SK-N-MC (cell line): ENCODE data around the gene ZNHIT6.

Experiments
- DNase-seq: peaks from one replicate; pipeline ENCODE4 v3.0.0-alpha.2; 2011; ENCODE audit warnings: low read depth, low spot score
- H3K27ac ChIP-seq: fragments of 200-600 bp; sonication (generic); 2 replicates; pipeline ENCODE4 v1.5.1; 2016; ENCODE audit warnings: mixed run types
- H3K36me3 ChIP-seq: fragments of 200-600 bp; sonication (generic); 2 replicates; pipeline ENCODE4 v1.6.1; 2017; ENCODE audit warnings: antibody characterized with exemption, low read length, mixed read lengths; ENCODE audit not compliant: insufficient read depth
- H3K4me3 ChIP-seq: fragments of 200-600 bp; sonication (generic); 2 replicates; pipeline ENCODE4 v1.5.1; 2016
- H3K9ac ChIP-seq: fragments of 200-600 bp; sonication (generic); 2 replicates; pipeline ENCODE4 v1.8.0; 2017; ENCODE audit warnings: mixed run types, mixed read lengths; ENCODE audit not compliant: insufficient read length
- H3K9me3 ChIP-seq: fragments of 200-600 bp; sonication (generic); 2 replicates; pipeline ENCODE4 v1.6.1; 2017; ENCODE audit warnings: low read depth, mild to moderate bottlenecking, antibody characterized with exemption, low read length, moderate library complexity, mixed read lengths
- EZH2 ChIP-seq: fragments of 200-600 bp; sonication (generic); IDR thresholded peaks from one replicate; pipeline ENCODE4 v1.6.1; 2017; ENCODE audit warnings: antibody characterized with exemption
- FOXP2 ChIP-seq: optimal IDR thresholded peaks from 2 replicates; pipeline ENCODE3; 2011; ENCODE audit warnings: mild to moderate bottlenecking, moderate library complexity; ENCODE audit not compliant: insufficient read depth; ENCODE audit errors: extremely low read length, control extremely low read depth
- POLR2AphosphoS5 ChIP-seq: IDR thresholded peaks from 2 replicates; pipeline ENCODE4 v1.6.1; 2012; ENCODE audit warnings: mild to moderate bottlenecking, low read depth, low read length, borderline replicate concordance

The ZNHIT6 gene

DNA sequence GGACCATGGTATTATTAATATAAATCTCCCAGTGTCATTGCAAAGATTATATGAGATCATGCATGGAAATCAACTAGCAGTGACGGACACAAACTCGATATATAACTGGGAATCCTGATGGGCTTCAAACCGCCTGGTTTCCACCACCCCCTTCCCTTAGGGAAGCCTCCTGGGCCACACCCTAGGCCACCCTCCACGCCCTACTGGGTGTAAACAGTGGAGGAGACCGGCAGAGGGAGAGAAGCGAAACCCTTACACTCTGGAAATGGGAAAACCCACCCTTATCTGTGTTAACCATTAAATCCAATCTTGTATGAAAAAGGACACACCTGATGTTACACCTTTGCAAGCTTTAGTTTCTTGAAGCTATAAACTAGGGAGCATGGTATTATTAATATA, 595 bp upstream of the ZNHIT6 start:
- DNase-seq: no peak
- Histone ChIP-seq H3K9ac (peak overlapping the region; percentile 87), H3K4me3 (peak overlapping the region; percentile 85), H3K27ac (peak overlapping the region; percentile 72), H3K36me3 (peaks cover 23% of the 10 kb centered on the region), H3K9me3 (no peaks in the 10 kb centered on the region)
- TF ChIP-seq FOXP2 (no peak), EZH2 (no peak), POLR2AphosphoS5 (no peak)

GRCh38 chr1:85707267-85707989, 805 bp downstream of the ZNHIT6 start:
- DNase-seq: no peak

DNA sequence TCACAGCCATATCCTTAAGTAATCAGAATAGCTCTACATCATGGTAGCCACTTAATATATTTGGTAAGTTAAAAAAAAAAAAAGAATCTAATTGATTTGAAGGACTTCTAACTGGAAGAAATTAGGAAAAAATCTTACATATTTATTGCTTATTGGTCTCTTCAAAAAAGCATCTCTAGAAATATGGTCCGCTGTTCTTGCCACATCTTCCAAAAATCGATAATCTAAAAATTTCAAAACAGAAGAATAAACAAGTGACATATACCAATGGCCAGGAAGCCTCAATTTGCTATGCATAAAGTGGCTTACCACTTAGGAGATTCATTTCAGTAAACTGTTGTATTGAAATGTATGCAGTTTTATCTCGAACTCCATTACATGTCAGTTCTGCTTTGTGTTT, 2.3 kb downstream of the ZNHIT6 start:
- DNase-seq: no peak
- Histone ChIP-seq H3K36me3 (peaks cover 52% of the 10 kb centered on the region), H3K27ac (no peak overlapping the region), H3K4me3 (no peak overlapping the region), H3K9ac (no peak overlapping the region), H3K9me3 (no peaks in the 10 kb centered on the region)
- TF ChIP-seq EZH2 (no peak), FOXP2 (no peak), POLR2AphosphoS5 (no peak)

More at GRCh38 chr1:85707267-85707989, 805 bp downstream of the ZNHIT6 start:
- peak overlapping the region; percentile 85 for H3K4me3 ChIP-seq
- peaks cover 37% of the 10 kb centered on the region for H3K36me3 ChIP-seq
- no peaks in the 10 kb centered on the region for H3K9me3 ChIP-seq
- no peak overlapping the region for H3K27ac ChIP-seq
- TF ChIP-seq FOXP2 (no peak), POLR2AphosphoS5 (no peak), EZH2 (no peak)
- peak overlapping the region; percentile 87 for H3K9ac ChIP-seq

GRCh38 chr1:85700422-85700821, 7.8 kb downstream of the ZNHIT6 start:
- H3K27ac ChIP-seq: peak overlapping the region; percentile 79
- H3K9ac ChIP-seq: no peak overlapping the region
- H3K4me3 ChIP-seq: no peak overlapping the region
- no peaks in the 10 kb centered on the region for H3K9me3 ChIP-seq
- peaks cover 77% of the 10 kb centered on the region for H3K36me3 ChIP-seq
- TF ChIP-seq POLR2AphosphoS5 (no peak), EZH2 (no peak), FOXP2 (no peak)
- peak; percentile 47 for DNase-seq

DNA sequence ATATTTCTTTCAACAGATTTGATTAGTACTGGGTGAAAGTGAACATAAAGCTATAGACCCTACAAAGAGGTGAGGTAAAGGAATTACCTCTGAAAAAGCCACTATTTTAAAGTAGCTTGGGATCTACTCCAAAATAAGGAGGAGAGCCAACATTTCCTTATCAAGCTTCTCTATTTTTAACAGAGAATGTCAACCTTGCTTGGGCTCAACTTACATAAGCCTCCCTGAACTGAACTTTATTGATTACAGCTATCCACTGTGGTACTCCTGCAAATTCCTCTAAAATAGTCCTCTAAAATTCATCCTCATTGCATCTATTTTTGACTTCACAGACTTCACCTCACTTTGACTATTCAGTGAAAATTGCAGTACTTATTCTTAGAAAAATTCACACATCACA, 10.3 kb downstream of the ZNHIT6 start:
- no peaks in the 10 kb centered on the region for H3K9me3 ChIP-seq
- TF ChIP-seq FOXP2 (no peak), EZH2 (no peak), POLR2AphosphoS5 (no peak)
- no peak overlapping the region for H3K27ac ChIP-seq
- H3K9ac ChIP-seq: no peak overlapping the region
- DNase-seq: no peak
- peaks cover 63% of the 10 kb centered on the region for H3K36me3 ChIP-seq
- H3K4me3 ChIP-seq: no peak overlapping the region

DNA sequence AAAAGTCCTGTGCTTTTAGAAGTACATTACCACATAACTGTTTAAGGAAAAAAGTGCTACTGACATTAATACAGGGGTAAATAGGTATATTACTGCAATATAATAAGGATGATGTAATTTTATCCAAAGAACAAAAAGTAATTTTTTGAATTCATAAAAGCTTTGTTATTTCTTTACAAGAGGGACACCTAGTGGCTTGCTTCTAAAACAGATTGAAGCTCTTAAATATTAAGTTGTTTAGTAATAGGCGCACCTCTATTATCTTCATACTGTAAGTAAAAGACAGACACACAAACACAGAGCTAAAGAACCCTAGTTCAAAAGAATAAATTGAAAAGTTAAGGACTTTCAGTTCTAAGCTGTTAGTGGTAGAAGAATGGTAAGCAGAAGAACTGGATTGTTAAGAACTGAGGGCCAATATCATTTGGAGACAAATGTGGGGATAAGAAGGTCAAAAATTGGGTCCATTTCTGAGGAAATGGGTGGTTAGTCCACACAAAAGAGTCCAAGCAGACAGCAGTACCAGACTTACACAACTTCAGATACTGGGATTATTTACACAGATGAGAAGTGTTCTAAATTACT, 15.4 kb downstream of the ZNHIT6 start:
- DNase-seq: no peak
- no peak overlapping the region for H3K27ac ChIP-seq

DNA sequence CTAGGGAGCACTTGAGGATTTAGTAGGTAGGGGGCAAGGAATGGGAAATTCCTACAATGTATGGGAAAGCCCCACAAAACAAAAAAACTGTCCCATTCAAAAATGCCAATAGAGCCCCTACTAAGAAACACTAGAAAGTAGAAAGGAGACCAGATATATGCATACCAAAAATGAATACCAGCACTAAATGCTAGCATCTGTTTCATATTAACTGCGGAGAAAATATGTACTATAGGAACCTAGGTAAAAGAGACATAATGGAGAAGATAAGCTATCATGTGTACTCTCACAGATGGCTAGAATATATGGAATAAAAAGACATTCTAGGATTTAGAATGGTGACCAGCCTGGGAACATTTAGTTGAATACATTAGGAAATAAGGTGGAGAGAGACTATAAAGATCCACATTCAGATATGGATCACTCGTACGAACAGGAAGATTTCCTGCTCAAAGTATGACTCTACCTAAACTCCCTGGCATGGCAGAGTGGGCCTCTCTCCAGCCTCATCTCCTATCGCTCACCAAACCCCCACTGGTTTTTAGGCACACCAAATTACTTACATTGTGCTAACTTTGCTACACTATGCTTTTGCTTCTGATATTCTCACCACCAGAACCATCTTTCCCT, 18.3 kb downstream of the ZNHIT6 start:
- no peaks in the 10 kb centered on the region for H3K9me3 ChIP-seq
- peaks cover 44% of the 10 kb centered on the region for H3K36me3 ChIP-seq
- TF ChIP-seq EZH2: no peak
- no peak for TF ChIP-seq FOXP2
- TF ChIP-seq POLR2AphosphoS5: no peak
- no peak for DNase-seq
- no peak overlapping the region for H3K9ac ChIP-seq
- H3K4me3 ChIP-seq: no peak overlapping the region
- no peak overlapping the region for H3K27ac ChIP-seq

More for the DNA sequence above, 15.4 kb downstream of the ZNHIT6 start:
- H3K36me3 ChIP-seq: peaks cover 35% of the 10 kb centered on the region
- no peaks in the 10 kb centered on the region for H3K9me3 ChIP-seq
- TF ChIP-seq EZH2 (no peak), POLR2AphosphoS5 (no peak), FOXP2 (no peak)
- no peak overlapping the region for H3K4me3 ChIP-seq
- no peak overlapping the region for H3K9ac ChIP-seq

- H3K9me3 ChIP-seq: no peaks in the 10 kb centered on the region
- no peak for DNase-seq
- TF ChIP-seq FOXP2: no peak
- TF ChIP-seq EZH2: no peak
- TF ChIP-seq POLR2AphosphoS5: no peak
- no peak overlapping the region for H3K27ac ChIP-seq
- H3K36me3 ChIP-seq: peaks cover 32% of the 10 kb centered on the region
- H3K9ac ChIP-seq: no peak overlapping the region
- H3K4me3 ChIP-seq: no peak overlapping the region
Measured at GRCh38 chr1:85683292-85684025, 24.8 kb downstream of the ZNHIT6 start.
